IPS DF 6.9 (cell line): ENCODE measurements around the gene LRRFIP1.

ENCODE experiments used
- DNase-seq: peaks from one replicate; pipeline ENCODE4 v3.0.0-alpha.2; 2013; ENCODE audit warnings: low read depth, low spot score
- H3K27ac ChIP-seq: one replicate; pipeline ENCODE4 v1.5.1; 2013; ENCODE audit warnings: low read length, control low read depth
- H3K27me3 ChIP-seq: 2 replicates; pipeline ENCODE4 v1.6.1; 2013; ENCODE audit warnings: mild to moderate bottlenecking, low read length; ENCODE audit not compliant: control insufficient read depth, insufficient read depth
- H3K36me3 ChIP-seq: 2 replicates; pipeline ENCODE4 v1.6.1; 2013; ENCODE audit warnings: low read length; ENCODE audit not compliant: control insufficient read depth, insufficient read depth
- H3K4me1 ChIP-seq: 2 replicates; pipeline ENCODE4 v1.6.1; 2013; ENCODE audit warnings: low read length; ENCODE audit not compliant: control insufficient read depth, insufficient read depth
- H3K4me3 ChIP-seq: 2 replicates; pipeline ENCODE4 v1.5.1; 2013; ENCODE audit warnings: mild to moderate bottlenecking, low read length
- H3K9me3 ChIP-seq: 2 replicates; pipeline ENCODE4 v1.6.1; 2013; ENCODE audit warnings: low read length, inconsistent platforms; ENCODE audit not compliant: control insufficient read depth, insufficient read depth
- WGBS: extraction: QIAGEN DNeasy Blood & Tissue Kit; methylation state at CpG from one replicate; pipeline ENCODE4 v1.1.7; 2013; ENCODE audit warnings: mixed read lengths, missing lambda C conversion rate; ENCODE audit not compliant: insufficient read length, insufficient coverage; 5-methylcytosine and 5-hydroxymethylcytosine counted together

Gene LRRFIP1

DNA sequence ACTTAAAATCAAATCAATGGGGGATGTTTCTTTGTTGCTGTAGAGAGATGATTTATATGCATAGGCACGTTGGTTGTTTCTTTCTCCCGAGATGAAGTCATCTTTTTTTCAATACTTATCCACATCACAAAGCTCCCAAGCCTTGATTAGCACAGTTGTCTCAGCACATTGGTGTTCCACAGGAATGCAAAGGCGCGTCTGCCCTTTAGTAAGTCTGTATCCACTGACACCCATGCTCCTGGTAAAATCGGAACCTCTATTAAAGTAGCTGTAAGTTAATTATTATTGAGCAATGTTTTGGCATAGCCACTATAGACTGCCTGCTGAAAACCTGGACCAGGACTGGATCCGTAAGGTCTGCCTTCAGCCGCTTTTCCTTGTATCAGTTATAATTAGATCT, 93.6 kb downstream of the LRRFIP1 start:
- Histone ChIP-seq H3K36me3 (no peaks in the 10 kb centered on the region), H3K27me3 (no peaks in the 10 kb centered on the region), H3K27ac (no peak overlapping the region), H3K4me3 (no peak overlapping the region), H3K9me3 (no peaks in the 10 kb centered on the region), H3K4me1 (peaks cover 3% of the 10 kb centered on the region; the same call in 1 of the 2 replicates)
- DNase-seq: no peak
- WGBS: no CpG with 5 or more reads among the region's 7 CpGs

DNA sequence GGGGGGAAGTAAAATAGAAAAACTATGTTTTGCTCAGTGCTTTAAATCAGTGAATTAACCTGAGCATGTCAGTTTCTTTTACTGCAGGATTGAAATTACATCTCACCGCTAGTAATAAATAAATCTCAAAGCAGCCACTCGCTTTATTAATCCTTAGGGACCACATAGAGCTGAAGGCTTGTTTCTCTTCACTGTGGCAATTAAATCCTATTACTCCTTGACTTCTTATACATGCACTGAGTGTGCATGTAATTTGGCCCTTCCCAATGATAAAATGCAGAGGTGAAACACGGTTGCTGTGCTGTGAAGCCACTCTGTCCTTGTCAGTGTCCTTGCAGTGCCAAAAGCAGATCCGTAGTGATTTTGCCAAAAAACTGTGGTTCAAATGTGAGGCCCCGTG, 94.1 kb downstream of the LRRFIP1 start:
- no CpG with 5 or more reads among the region's 5 CpGs for WGBS
- no peaks in the 10 kb centered on the region for H3K36me3 ChIP-seq
- no peaks in the 10 kb centered on the region for H3K27me3 ChIP-seq
- H3K4me3 ChIP-seq: no peak overlapping the region
- no peak overlapping the region for H3K27ac ChIP-seq
- peaks cover 3% of the 10 kb centered on the region; the same call in 1 of the 2 replicates for H3K4me1 ChIP-seq
- no peak for DNase-seq
- H3K9me3 ChIP-seq: no peaks in the 10 kb centered on the region

DNA sequence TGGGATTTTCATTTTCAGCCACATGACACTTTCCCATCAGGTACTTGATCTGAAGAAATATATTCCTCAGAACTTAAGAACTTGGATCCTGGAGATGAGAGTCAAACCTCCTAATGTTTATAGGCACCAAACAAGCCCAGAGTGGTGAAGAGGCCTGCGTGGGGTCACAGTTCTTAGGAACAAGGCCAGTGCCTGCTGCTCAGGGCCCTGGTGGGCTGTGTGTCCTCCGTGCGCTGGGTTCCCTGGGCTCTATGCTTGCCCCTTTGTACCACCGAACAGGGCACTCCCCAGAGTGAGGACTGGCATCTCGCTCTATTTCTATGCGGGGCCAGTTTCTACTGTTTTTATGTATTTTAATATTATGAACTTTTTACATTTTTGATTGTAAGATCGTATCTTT, 95.2 kb downstream of the LRRFIP1 start:
- Histone ChIP-seq H3K27ac (no peak overlapping the region), H3K4me3 (no peak overlapping the region), H3K27me3 (no peaks in the 10 kb centered on the region), H3K36me3 (no peaks in the 10 kb centered on the region), H3K4me1 (peaks cover 3% of the 10 kb centered on the region; the same call in 1 of the 2 replicates), H3K9me3 (no peaks in the 10 kb centered on the region)
- DNase-seq: no peak
- WGBS: no CpG with 5 or more reads among the region's 7 CpGs

DNA sequence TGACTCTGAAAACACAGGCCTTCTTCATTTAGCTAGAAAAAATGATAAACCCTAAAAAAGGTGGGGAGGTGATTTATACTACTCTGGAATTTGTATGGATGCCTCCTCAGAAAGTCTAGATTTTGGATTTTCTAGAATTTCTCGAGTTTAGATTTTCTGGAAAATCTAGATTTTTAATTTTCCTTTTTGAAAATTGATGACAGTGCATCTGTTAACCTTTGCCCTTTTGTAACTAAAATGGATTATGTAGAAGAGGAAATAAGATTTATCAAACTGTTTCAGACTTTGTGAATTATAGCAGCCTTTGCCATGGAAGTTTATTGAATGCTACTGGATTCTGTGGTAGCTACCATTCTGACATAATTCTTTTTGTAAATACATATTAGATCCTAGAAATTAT, 95.6 kb downstream of the LRRFIP1 start:
- Histone ChIP-seq H3K4me1 (peaks cover 3% of the 10 kb centered on the region; the same call in 1 of the 2 replicates), H3K27ac (no peak overlapping the region), H3K9me3 (no peaks in the 10 kb centered on the region), H3K36me3 (no peaks in the 10 kb centered on the region), H3K4me3 (no peak overlapping the region), H3K27me3 (no peaks in the 10 kb centered on the region)
- no peak for DNase-seq
- WGBS: no CpG with 5 or more reads among the region's 1 CpG

DNA sequence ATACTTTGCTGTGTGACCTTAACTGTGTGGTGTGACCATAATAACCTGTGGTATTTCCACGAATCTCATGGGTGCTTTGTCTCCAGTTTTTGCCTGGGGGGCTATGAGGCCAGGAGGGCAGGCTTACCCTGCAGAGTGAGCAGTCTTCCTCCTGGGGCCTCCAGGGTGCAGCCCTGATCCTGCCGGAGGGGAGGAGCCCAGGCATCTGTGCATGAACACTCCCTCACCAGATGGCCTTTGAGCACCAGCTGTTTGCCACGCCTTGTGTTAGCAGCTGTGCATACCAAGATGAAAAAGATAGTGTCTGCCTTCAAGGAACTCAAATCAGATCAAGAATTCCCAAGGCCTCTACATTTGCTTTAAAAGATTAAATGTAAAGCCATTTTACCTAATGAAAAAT, 96.2 kb downstream of the LRRFIP1 start:
- H3K27me3 ChIP-seq: no peaks in the 10 kb centered on the region
- H3K27ac ChIP-seq: no peak overlapping the region
- WGBS: no CpG with 5 or more reads among the region's 3 CpGs
- DNase-seq: no peak
- no peaks in the 10 kb centered on the region for H3K36me3 ChIP-seq
- peaks cover 3% of the 10 kb centered on the region; the same call in 1 of the 2 replicates for H3K4me1 ChIP-seq
- no peaks in the 10 kb centered on the region for H3K9me3 ChIP-seq
- no peak overlapping the region for H3K4me3 ChIP-seq

DNA sequence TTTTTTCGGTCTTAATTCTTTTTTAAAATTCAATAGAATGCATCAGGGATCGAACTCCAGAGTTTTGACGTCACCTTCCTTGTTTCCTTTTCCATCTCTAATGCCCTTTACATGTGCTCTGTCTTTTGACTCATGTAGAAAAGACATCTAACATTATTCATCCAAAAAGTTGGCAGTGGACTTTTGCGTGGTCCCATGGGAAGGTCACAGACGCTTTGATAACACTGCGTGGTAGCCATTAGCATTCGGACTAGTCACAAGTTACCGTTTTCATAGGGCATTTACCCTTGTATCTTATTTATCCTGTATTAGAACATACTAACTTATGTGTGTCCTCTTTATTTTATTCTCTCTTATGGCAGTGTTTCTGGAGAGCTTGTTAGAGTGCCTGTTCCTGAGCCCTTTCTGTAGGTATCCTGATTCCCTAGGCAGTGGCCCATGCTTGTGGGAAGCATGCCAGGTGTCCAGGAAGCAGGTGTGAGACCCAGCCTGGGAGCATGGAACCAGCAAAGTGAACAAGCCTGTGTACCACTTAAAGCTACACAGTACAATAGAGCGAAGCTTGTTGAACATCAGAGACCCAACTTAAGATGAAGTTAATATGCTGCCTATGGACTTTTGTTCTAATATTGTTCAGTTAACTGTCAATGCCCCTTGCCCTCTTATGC, 97.6 kb downstream of the LRRFIP1 start:
- Histone ChIP-seq H3K27me3 (no peaks in the 10 kb centered on the region), H3K4me3 (no peak overlapping the region), H3K9me3 (no peaks in the 10 kb centered on the region), H3K27ac (no peak overlapping the region), H3K36me3 (no peaks in the 10 kb centered on the region), H3K4me1 (peaks cover 3% of the 10 kb centered on the region; the same call in 1 of the 2 replicates)
- no CpG with 5 or more reads among the region's 9 CpGs for WGBS
- DNase-seq: no peak

DNA sequence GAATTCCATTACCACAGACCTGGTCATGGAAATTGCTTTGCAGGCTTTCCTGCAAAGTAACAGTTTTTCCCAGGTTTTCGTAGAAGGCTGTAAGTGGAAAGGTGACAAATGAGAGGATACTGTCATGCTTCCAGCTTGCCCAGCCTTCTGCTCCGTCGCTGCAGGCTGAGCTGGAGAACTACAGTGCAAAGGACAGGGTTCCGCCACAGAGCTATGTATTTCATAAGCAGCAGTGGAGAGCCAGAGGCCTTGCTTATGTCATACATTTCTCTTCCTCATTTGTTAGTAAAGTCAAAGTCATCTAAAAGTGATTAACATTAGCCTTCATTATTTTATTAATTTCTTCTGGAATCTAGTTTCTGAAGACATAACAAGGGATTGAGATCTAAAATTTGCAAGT, 98.3 kb downstream of the LRRFIP1 start:
- no peaks in the 10 kb centered on the region for H3K9me3 ChIP-seq
- H3K36me3 ChIP-seq: no peaks in the 10 kb centered on the region
- H3K27me3 ChIP-seq: no peaks in the 10 kb centered on the region
- no CpG with 5 or more reads among the region's 4 CpGs for WGBS
- H3K4me1 ChIP-seq: peaks cover 3% of the 10 kb centered on the region; the same call in 1 of the 2 replicates
- no peak overlapping the region for H3K27ac ChIP-seq
- DNase-seq: no peak
- H3K4me3 ChIP-seq: no peak overlapping the region

DNA sequence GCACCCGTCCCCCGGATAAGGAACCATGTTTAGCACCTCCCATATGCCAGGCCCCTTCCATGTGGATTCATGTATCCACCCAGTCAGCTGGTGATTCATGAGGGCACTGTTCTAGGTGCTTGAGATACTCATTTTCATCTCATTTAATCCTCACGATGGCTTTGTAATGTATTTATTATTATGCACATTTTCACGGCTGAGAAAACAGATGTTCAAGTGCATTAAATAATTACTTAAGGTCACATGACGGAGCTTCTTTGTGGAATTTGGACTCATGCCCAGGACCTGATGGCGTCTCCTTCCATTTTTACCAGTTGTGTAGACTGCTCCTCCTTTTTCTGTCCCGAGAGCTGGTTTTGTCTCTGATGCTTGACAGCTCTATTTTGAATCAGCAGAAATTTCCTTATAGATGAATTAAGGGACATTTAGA, 99.0 kb downstream of the LRRFIP1 start:
- Histone ChIP-seq H3K4me3 (no peak overlapping the region), H3K36me3 (no peaks in the 10 kb centered on the region), H3K27me3 (no peaks in the 10 kb centered on the region), H3K27ac (no peak overlapping the region), H3K9me3 (no peaks in the 10 kb centered on the region), H3K4me1 (peaks cover 3% of the 10 kb centered on the region; the same call in 1 of the 2 replicates)
- no CpG with 5 or more reads among the region's 7 CpGs for WGBS
- DNase-seq: no peak

DNA sequence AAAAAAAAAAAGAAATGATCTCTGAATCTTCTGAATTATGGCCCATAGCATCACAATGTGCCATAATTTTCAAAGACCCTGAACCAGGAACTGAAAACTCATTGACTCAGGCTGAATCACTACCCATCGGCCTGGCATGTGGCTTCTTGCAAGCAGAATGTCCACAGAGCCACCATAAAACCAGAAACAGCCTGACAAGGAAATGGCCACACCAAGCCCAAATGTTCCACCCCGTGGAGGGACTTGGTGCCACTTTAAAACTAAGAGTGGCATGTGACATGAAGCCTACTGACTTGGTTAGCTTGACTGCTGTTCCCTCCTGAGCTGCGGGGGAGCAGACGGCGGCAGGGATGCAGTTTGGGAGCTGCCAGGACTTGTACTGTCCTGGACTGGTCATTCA, 100.0 kb downstream of the LRRFIP1 start:
- H3K4me1 ChIP-seq: peaks cover 3% of the 10 kb centered on the region; the same call in 1 of the 2 replicates
- DNase-seq: no peak
- H3K27ac ChIP-seq: no peak overlapping the region
- whole genome bisulfite sequencing: no CpG with 5 or more reads among the region's 5 CpGs
- H3K36me3 ChIP-seq: no peaks in the 10 kb centered on the region
- no peaks in the 10 kb centered on the region for H3K27me3 ChIP-seq
- H3K9me3 ChIP-seq: no peaks in the 10 kb centered on the region
- H3K4me3 ChIP-seq: no peak overlapping the region

DNA sequence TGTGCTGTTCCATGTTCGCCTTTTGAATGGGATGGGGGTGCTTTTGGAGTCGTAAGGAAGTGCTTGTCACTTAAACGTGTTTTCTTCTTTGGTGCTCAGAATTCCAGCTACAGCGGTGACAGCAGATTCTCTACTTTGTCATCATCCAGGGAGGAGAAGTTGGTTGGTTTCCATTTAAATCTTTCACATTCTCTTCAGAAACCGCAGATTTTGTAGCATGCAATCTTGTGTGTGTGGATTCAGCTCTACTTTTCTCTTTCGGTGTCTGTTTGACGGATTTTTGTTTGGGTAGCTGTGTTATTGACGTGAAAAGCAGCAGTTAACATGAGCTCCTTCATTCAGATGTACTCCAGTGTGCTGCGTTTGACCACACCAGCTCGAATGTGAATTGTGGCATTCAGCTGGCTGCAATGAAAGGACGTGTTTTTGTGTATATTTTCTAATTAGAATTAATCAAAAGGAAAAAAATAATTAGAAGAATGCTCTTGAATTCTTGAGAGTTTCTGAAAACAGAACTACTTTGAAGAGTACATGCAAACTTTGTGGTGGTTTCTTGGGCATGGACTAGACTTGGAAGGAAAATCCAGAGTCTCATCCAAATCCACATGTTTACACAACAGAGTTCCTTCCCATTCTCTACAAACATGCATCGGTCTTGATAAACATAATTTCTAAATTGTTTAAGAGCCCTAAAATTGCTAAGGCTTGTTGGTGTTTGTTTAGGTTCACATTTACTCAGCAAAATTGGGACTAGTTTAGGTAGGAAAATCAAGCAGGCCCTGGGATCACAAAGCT, 102.5 kb downstream of the LRRFIP1 start:
- H3K27ac ChIP-seq: no peak overlapping the region
- no peak for DNase-seq
- H3K4me1 ChIP-seq: peaks cover 8% of the 10 kb centered on the region
- no CpG with 5 or more reads among the region's 12 CpGs for WGBS
- no peaks in the 10 kb centered on the region for H3K9me3 ChIP-seq
- no peak overlapping the region for H3K4me3 ChIP-seq
- H3K36me3 ChIP-seq: no peaks in the 10 kb centered on the region
- no peaks in the 10 kb centered on the region for H3K27me3 ChIP-seq
